ENCODE data around the gene GABRG3. TPM values are rescaled to one million over a fixed set of nuclear protein-coding genes. Genes with fewer than 3 reads are reported as not detected.
A peak's percentile ranks its signal among the peaks of the same experiment; 100 is the strongest.

Gene GABRG3
- total and polyA plus RNA-seq, 9 of the 15 experiments (the other 6 are each of a cell fraction or from before 2014, with no cell fraction given): 4.0 to 15.1 (median 11.2) TPM

DNA sequence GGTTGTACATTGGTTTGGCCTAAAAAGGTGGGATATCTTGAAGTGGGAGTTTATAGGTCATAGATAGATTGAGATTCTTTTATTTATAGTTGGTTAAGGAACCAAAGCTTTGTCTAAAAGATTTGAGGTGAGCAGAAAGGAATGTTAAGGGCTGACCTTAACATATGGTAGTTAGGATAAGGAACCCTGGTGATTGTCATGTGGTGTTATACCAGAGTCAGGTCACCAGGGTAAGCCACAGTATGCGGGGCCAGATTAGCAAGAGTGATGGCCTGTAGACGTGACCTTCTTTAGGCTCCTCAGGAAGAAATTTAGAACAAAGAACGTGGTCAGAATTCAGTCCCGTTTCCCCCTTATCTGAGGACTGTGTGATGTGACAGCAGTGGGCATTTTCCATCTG, 249.2 kb downstream of the GABRG3 start (continued):
- TF ChIP-seq, protein P1, sequence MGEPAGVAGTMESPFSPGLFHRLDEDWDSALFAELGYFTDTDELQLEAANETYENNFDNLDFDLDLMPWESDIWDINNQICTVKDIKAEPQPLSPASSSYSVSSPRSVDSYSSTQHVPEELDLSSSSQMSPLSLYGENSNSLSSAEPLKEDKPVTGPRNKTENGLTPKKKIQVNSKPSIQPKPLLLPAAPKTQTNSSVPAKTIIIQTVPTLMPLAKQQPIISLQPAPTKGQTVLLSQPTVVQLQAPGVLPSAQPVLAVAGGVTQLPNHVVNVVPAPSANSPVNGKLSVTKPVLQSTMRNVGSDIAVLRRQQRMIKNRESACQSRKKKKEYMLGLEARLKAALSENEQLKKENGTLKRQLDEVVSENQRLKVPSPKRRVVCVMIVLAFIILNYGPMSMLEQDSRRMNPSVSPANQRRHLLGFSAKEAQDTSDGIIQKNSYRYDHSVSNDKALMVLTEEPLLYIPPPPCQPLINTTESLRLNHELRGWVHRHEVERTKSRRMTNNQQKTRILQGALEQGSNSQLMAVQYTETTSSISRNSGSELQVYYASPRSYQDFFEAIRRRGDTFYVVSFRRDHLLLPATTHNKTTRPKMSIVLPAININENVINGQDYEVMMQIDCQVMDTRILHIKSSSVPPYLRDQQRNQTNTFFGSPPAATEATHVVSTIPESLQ (CRISPR knock-in tag; IDR thresholded peaks at IDR 0.05): no peak
- peak; percentile 72 for TF ChIP-seq CBFA2T2 (conservative IDR thresholded peaks at IDR 0.05)
- no peak for TF ChIP-seq NR2C1 (IDR thresholded peaks at IDR 0.05)
- peak; percentile 39; the same call in 1 of the 2 replicates for TF ChIP-seq NR2C1 (tag; IDR thresholded peaks at IDR 0.05)
- no peak for TF ChIP-seq NR4A1 (CRISPR knock-in tag; IDR thresholded peaks at IDR 0.05)
- no peak for TF ChIP-seq NR4A1 (tag; IDR thresholded peaks at IDR 0.05)
- TF ChIP-seq CREB5 (CRISPR knock-in tag; IDR thresholded peaks at IDR 0.05): no peak
- TF ChIP-seq NCOA2 (IDR thresholded peaks at IDR 0.05; ENCODE audit: partially characterized antibody in 2 of 2): no peak
- TF ChIP-seq, protein P2, sequence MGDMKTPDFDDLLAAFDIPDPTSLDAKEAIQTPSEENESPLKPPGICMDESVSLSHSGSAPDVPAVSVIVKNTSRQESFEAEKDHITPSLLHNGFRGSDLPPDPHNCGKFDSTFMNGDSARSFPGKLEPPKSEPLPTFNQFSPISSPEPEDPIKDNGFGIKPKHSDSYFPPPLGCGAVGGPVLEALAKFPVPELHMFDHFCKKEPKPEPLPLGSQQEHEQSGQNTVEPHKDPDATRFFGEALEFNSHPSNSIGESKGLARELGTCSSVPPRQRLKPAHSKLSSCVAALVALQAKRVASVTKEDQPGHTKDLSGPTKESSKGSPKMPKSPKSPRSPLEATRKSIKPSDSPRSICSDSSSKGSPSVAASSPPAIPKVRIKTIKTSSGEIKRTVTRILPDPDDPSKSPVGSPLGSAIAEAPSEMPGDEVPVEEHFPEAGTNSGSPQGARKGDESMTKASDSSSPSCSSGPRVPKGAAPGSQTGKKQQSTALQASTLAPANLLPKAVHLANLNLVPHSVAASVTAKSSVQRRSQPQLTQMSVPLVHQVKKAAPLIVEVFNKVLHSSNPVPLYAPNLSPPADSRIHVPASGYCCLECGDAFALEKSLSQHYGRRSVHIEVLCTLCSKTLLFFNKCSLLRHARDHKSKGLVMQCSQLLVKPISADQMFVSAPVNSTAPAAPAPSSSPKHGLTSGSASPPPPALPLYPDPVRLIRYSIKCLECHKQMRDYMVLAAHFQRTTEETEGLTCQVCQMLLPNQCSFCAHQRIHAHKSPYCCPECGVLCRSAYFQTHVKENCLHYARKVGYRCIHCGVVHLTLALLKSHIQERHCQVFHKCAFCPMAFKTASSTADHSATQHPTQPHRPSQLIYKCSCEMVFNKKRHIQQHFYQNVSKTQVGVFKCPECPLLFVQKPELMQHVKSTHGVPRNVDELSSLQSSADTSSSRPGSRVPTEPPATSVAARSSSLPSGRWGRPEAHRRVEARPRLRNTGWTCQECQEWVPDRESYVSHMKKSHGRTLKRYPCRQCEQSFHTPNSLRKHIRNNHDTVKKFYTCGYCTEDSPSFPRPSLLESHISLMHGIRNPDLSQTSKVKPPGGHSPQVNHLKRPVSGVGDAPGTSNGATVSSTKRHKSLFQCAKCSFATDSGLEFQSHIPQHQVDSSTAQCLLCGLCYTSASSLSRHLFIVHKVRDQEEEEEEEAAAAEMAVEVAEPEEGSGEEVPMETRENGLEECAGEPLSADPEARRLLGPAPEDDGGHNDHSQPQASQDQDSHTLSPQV (IDR thresholded peaks at IDR 0.05): no peak
- no peak for TF ChIP-seq CHCHD3 (CRISPR knock-in tag; IDR thresholded peaks at IDR 0.05)
- TF ChIP-seq ZNF311 (CRISPR knock-in tag; IDR thresholded peaks at IDR 0.05): no peak
- TF ChIP-seq ARID1B (IDR thresholded peaks at IDR 0.05): peak; percentile 75
- TF ChIP-seq, protein P3, sequence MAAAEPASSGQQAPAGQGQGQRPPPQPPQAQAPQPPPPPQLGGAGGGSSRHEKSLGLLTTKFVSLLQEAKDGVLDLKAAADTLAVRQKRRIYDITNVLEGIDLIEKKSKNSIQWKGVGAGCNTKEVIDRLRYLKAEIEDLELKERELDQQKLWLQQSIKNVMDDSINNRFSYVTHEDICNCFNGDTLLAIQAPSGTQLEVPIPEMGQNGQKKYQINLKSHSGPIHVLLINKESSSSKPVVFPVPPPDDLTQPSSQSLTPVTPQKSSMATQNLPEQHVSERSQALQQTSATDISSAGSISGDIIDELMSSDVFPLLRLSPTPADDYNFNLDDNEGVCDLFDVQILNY (CRISPR knock-in tag; IDR thresholded peaks at IDR 0.05): no peak
- peak; percentile 53; the same call in 1 of the 2 replicates for TF ChIP-seq CXXC5 (CRISPR knock-in tag; IDR thresholded peaks at IDR 0.05)
- TF ChIP-seq, protein P4, sequence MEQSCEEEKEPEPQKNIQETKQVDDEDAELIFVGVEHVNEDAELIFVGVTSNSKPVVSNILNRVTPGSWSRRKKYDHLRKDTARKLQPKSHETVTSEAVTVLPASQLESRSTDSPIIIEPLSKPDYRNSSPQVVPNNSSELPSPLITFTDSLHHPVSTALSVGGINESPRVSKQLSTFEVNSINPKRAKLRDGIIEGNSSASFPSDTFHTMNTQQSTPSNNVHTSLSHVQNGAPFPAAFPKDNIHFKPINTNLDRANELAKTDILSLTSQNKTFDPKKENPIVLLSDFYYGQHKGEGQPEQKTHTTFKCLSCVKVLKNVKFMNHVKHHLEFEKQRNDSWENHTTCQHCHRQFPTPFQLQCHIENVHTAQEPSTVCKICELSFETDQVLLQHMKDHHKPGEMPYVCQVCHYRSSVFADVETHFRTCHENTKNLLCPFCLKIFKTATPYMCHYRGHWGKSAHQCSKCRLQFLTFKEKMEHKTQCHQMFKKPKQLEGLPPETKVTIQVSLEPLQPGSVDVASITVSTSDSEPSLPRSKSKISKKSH (CRISPR knock-in tag; IDR thresholded peaks at IDR 0.05): no peak
- peak; percentile 69; the same call in 1 of the 2 replicates for TF ChIP-seq MTA2 (IDR thresholded peaks at IDR 0.05; ENCODE audit: low read depth)
- TF ChIP-seq ATF3 (IDR thresholded peaks at IDR 0.05): no peak
- no peak for TF ChIP-seq ATF3 (CRISPR knock-in tag; conservative IDR thresholded peaks at IDR 0.05)
- TF ChIP-seq FOXA3 (CRISPR knock-in tag; conservative IDR thresholded peaks at IDR 0.05 in 1 of 2, IDR thresholded peaks at IDR 0.05 in 1 of 2): no peak

Data from K562 (cell line).